Left lung (tissue), 10 donors: ENCODE results near the gene OTOGL. TPM values are rescaled to one million over a fixed set of nuclear protein-coding genes. Genes with fewer than 3 reads are reported as not detected.

ENCODE experiments used
- ATAC-seq: fragments of 200-7000 bp; cut with Tn5 transposase; one replicate; pipeline ENCODE4 v1.9.1; 2020; ENCODE audit warnings: moderate library complexity
- DNase-seq, 4 donors: peaks; one replicate each; pipeline ENCODE4 v3.0.0-alpha.2; 2013 to 2020
- H3K27ac ChIP-seq, 2 donors: fragments of 200-600 bp; sonication (generic) in 1 of 2; one replicate each; pipeline versions ENCODE4 v1.5.0 to v1.8.0; 2020 to 2021
- H3K27me3 ChIP-seq, 2 donors: fragments of 200-600 bp; sonication (generic) in 1 of 2; one replicate each; pipeline versions ENCODE4 v1.5.0 to v1.8.0; 2020 to 2021
- H3K36me3 ChIP-seq, 2 donors: fragments of 200-600 bp; sonication (generic) in 1 of 2; one replicate each; pipeline versions ENCODE4 v1.5.0 to v1.8.0; 2020 to 2021
- H3K4me1 ChIP-seq, 2 donors: fragments of 200-600 bp; one replicate each; pipeline ENCODE4 v1.8.0; 2021
- H3K4me3 ChIP-seq, 2 donors: fragments of 200-600 bp; sonication (generic) in 1 of 2; one replicate each; pipeline versions ENCODE4 v1.5.0 to v1.8.0; 2020 to 2021; ENCODE audit warnings: mild to moderate bottlenecking in 1 of 2
- H3K9me3 ChIP-seq, 2 donors: fragments of 200-600 bp; sonication (generic) in 1 of 2; one replicate each; pipeline versions ENCODE4 v1.5.0 to v1.8.0; 2020 to 2021
- CTCF ChIP-seq, 2 donors: fragments of 200-600 bp; sonication (generic) in 1 of 2; IDR thresholded peaks; one replicate each; pipeline versions ENCODE4 v1.5.0 to v1.8.0; 2021; ENCODE audit warnings: antibody characterized with exemption in 2 of 2
- intact Hi-C, 2 donors: fragments of 100-400 bp; cut with DNase I; formaldehyde crosslinking; loops; one replicate each; pipeline versions ENCODE4 v1.11.2 to v1.14.2; 2022
- polyA plus RNA-seq, 6 donors: library from polyadenylated mRNA; unstranded; fragments of 120-200 nt; gene quantifications; one replicate each; pipeline ENCODE4 v1.2.1, GENCODE V29; 2013; ENCODE audit not compliant: insufficient read length in 6 of 6
- total RNA-seq, 2 donors: library from RNA; stranded (reverse); fragmentation: NEBNext Ultra II Directional; extraction: Animal tissue kit (Norgen Biotek cat#: 25700); gene quantifications; one replicate each; pipeline ENCODE4 v1.2.1, GENCODE V29; 2021
- donor health status: DM: no; HTN: yes; CAD: no.
- donor health status: DM: no; HTN: no; CAD: no.

OTOGL gene
- total and polyA plus RNA-seq, 8 donors = 0.08 to 0.66 (median 0.50) TPM

- no peak for ATAC-seq
- no peak overlapping the region for H3K27ac ChIP-seq
These were observed 215.4 kb downstream of the OTOGL start for GRCh38 chr12:80314741-80315140.

GRCh38 chr12:80316222-80316621, 216.9 kb downstream of the OTOGL start:
- intact Hi-C loops = no loop called here
- DNase-seq = no peak
- H3K9me3 ChIP-seq = no peaks in the 10 kb centered on the region

More at GRCh38 chr12:80314741-80315140, 215.4 kb downstream of the OTOGL start:
- intact Hi-C loops = no loop called here
- no peak for DNase-seq
- H3K27me3 ChIP-seq = no peaks in the 10 kb centered on the region
- no peaks in the 10 kb centered on the region for H3K4me1 ChIP-seq
- H3K9me3 ChIP-seq = no peaks in the 10 kb centered on the region
- TF ChIP-seq CTCF (IDR thresholded peaks at IDR 0.05) = no peak
- no peak overlapping the region for H3K4me3 ChIP-seq
- H3K36me3 ChIP-seq = no peaks in the 10 kb centered on the region

GRCh38 chr12:80317307-80317706, 218.0 kb downstream of the OTOGL start:
- DNase-seq = no peak
- H3K27me3 ChIP-seq = no peaks in the 10 kb centered on the region
- TF ChIP-seq CTCF (IDR thresholded peaks at IDR 0.05) = no peak
- intact Hi-C loops = no loop called here
- H3K4me3 ChIP-seq = no peak overlapping the region
- no peaks in the 10 kb centered on the region for H3K9me3 ChIP-seq
- H3K4me1 ChIP-seq = no peaks in the 10 kb centered on the region
- ATAC-seq = no peak
- no peaks in the 10 kb centered on the region for H3K36me3 ChIP-seq
- no peak overlapping the region for H3K27ac ChIP-seq

More at GRCh38 chr12:80316222-80316621, 216.9 kb downstream of the OTOGL start:
- H3K4me1 ChIP-seq = no peaks in the 10 kb centered on the region
- ATAC-seq = no peak
- no peaks in the 10 kb centered on the region for H3K27me3 ChIP-seq
- H3K4me3 ChIP-seq = no peak overlapping the region
- no peaks in the 10 kb centered on the region for H3K36me3 ChIP-seq
- no peak for TF ChIP-seq CTCF (IDR thresholded peaks at IDR 0.05)
- no peak overlapping the region for H3K27ac ChIP-seq

GRCh38 chr12:80317899-80318298, 218.6 kb downstream of the OTOGL start:
- ATAC-seq (no peak), DNase-seq (no peak)
- no peak overlapping the region for H3K27ac ChIP-seq
- H3K36me3 ChIP-seq = no peaks in the 10 kb centered on the region
- H3K4me3 ChIP-seq = no peak overlapping the region
- intact Hi-C loops = no loop called here
- no peaks in the 10 kb centered on the region for H3K4me1 ChIP-seq
- TF ChIP-seq CTCF (IDR thresholded peaks at IDR 0.05) = no peak
- H3K27me3 ChIP-seq = no peaks in the 10 kb centered on the region
- H3K9me3 ChIP-seq = no peaks in the 10 kb centered on the region

- Histone ChIP-seq H3K4me3 (no peak overlapping the region), H3K4me1 (no peaks in the 10 kb centered on the region), H3K36me3 (no peaks in the 10 kb centered on the region), H3K27ac (no peak overlapping the region), H3K9me3 (no peaks in the 10 kb centered on the region), H3K27me3 (no peaks in the 10 kb centered on the region)
- intact Hi-C loops = no loop called here
- no peak for ATAC-seq
- no peak for TF ChIP-seq CTCF (IDR thresholded peaks at IDR 0.05)
- no peak for DNase-seq
These were observed 220.9 kb downstream of the OTOGL start for GRCh38 chr12:80320121-80320678.
